ENCODE results near the gene SLC35A5. TPM values are rescaled to one million over a fixed set of nuclear protein-coding genes. Genes with fewer than 3 reads are reported as not detected.
"Not testable (repeated sequence)": the region's sequence is repeated elsewhere in the genome, so short reads cannot be mapped to it uniquely, and the experiment has no call there.

SLC35A5 gene
- 10 to 100 TPM; 39.9 to 43.2 TPM for total RNA-seq
- 60.8 TPM for polyA plus RNA-seq (2013, experiment 1 of 2)
- 47.9 TPM for polyA plus RNA-seq (2013, experiment 2 of 2)
- long read RNA-seq, experiment 1, full-length matches to known transcripts, result 8 of 19 reads
- long read RNA-seq, experiment 1, partial matches to known transcripts, result 4 of 19 reads
- long read RNA-seq, experiment 1, other reads (novel, unspliced or antisense), result 7 of 19 reads
- long read RNA-seq, experiment 2, full-length matches to known transcripts, result 45 of 63 reads
- long read RNA-seq, experiment 2, partial matches to known transcripts, result 3 of 63 reads
- long read RNA-seq, experiment 2, other reads (novel, unspliced or antisense), result 15 of 63 reads
- long read RNA-seq, experiment 3, full-length matches to known transcripts, result 156 of 177 reads
- long read RNA-seq, experiment 3, partial matches to known transcripts, result 3 of 177 reads
- long read RNA-seq, experiment 3, other reads (novel, unspliced or antisense), result 18 of 177 reads
- long read RNA-seq, experiment 4, full-length matches to known transcripts, result 18 of 26 reads
- long read RNA-seq, experiment 4, partial matches to known transcripts, result 3 of 26 reads
- long read RNA-seq, experiment 4, other reads (novel, unspliced or antisense), result 5 of 26 reads

GRCh38 chr3:112561734-112562529 is at the start of gene SLC35A5, which contains the start of gene ATG3:
SLC35A5 (plus strand) TSS chr3:112562045; CDS start chr3:112563404, 1,359 bp downstream.
ATG3 (minus strand) TSS chr3:112561962; CDS start chr3:112561528, 434 bp downstream.
- Mint-ChIP-seq H3K4me1 (peaks cover 28% of the 10 kb centered on the region), H3K27me3 (ENCODE audit: insufficient read depth) (no peaks in the 10 kb centered on the region), H3K36me3 (ENCODE audit: low read depth) (peaks cover 24% of the 10 kb centered on the region), H3K27ac (peak within 1 kb of the TSS; percentile 98), H3K4me3 (peak within 1 kb of the TSS; percentile 92), H3K9me3 (peaks cover 1% of the 10 kb centered on the region)
- Histone ChIP-seq H3K27me3 (ENCODE audit: control insufficient read depth, insufficient read depth, low read length, poor library complexity, severe bottlenecking) (no peaks in the 10 kb centered on the region), H3K36me3 (ENCODE audit: control insufficient read depth, insufficient read depth, low read length) (peaks cover 7% of the 10 kb centered on the region), H3K27ac (ENCODE audit: low read depth, low read length) (peak within 1 kb of the TSS; percentile 96), H3K9me3 (ENCODE audit: control insufficient read depth, low read length) (no peaks in the 10 kb centered on the region), H3K4me1 (ENCODE audit: control insufficient read depth, insufficient read depth, low read length) (no peaks in the 10 kb centered on the region), H3K4me3 (ENCODE audit: low read length) (peak within 1 kb of the TSS; percentile 98), H3K9ac (ENCODE audit: extremely low read depth, low read length, poor library complexity, severe bottlenecking) (peak within 1 kb of the TSS; percentile 81)
- TF ChIP-seq CTCF (conservative IDR thresholded peaks at IDR 0.05), result peak; percentile 22
- peak; percentile 99 for DNase-seq
- WGBS, 2 experiments (ENCODE audit: insufficient coverage in 1 of 2, insufficient read length in 1 of 2), result 0% methylated on average over 23 to 58 of the region's 58 CpGs

GRCh38 chr3:112512320-112512719 is 49.5 kb upstream of the SLC35A5 start:
- no peak overlapping the region for H3K4me3 ChIP-seq (ENCODE audit: low read length)
- no peak for TF ChIP-seq CTCF (conservative IDR thresholded peaks at IDR 0.05)
- H3K36me3 Mint-ChIP-seq (ENCODE audit: low read depth), result peaks cover 31% of the 10 kb centered on the region
- no peak overlapping the region for H3K4me3 Mint-ChIP-seq
- no peak overlapping the region for H3K9ac ChIP-seq (ENCODE audit: extremely low read depth, low read length, poor library complexity, severe bottlenecking)
- no peaks in the 10 kb centered on the region for H3K4me1 ChIP-seq (ENCODE audit: control insufficient read depth, insufficient read depth, low read length)
- no peaks in the 10 kb centered on the region for H3K27me3 ChIP-seq (ENCODE audit: control insufficient read depth, insufficient read depth, low read length, poor library complexity, severe bottlenecking)
- no peak overlapping the region for H3K27ac Mint-ChIP-seq
- no peaks in the 10 kb centered on the region for H3K4me1 Mint-ChIP-seq
- H3K27ac ChIP-seq (ENCODE audit: low read depth, low read length), result no peak overlapping the region
- peaks cover 58% of the 10 kb centered on the region for H3K9me3 Mint-ChIP-seq
- no peaks in the 10 kb centered on the region for H3K36me3 ChIP-seq (ENCODE audit: control insufficient read depth, insufficient read depth, low read length)
- H3K9me3 ChIP-seq (ENCODE audit: control insufficient read depth, low read length), result peaks cover 50% of the 10 kb centered on the region
- DNase-seq, result no peak
- no peaks in the 10 kb centered on the region for H3K27me3 Mint-ChIP-seq (ENCODE audit: insufficient read depth)

GRCh38 chr3:112514527-112515128 is 47.2 kb upstream of the SLC35A5 start:
- H3K36me3 ChIP-seq (ENCODE audit: control insufficient read depth, insufficient read depth, low read length), result no peaks in the 10 kb centered on the region
- H3K4me1 Mint-ChIP-seq, result no peaks in the 10 kb centered on the region
- peaks cover 42% of the 10 kb centered on the region for H3K9me3 ChIP-seq (ENCODE audit: control insufficient read depth, low read length)
- H3K9ac ChIP-seq (ENCODE audit: extremely low read depth, low read length, poor library complexity, severe bottlenecking), result no peak overlapping the region
- H3K4me3 ChIP-seq (ENCODE audit: low read length), result no peak overlapping the region
- 80 to 90% methylated on average over 1 to 2 of the region's 2 CpGs for WGBS, 2 experiments (ENCODE audit: insufficient coverage in 1 of 2, insufficient read length in 1 of 2)
- H3K27ac Mint-ChIP-seq, result no peak overlapping the region
- TF ChIP-seq CTCF (conservative IDR thresholded peaks at IDR 0.05), result no peak
- no peaks in the 10 kb centered on the region for H3K4me1 ChIP-seq (ENCODE audit: control insufficient read depth, insufficient read depth, low read length)
- peaks cover 26% of the 10 kb centered on the region for H3K36me3 Mint-ChIP-seq (ENCODE audit: low read depth)
- no peak overlapping the region for H3K27ac ChIP-seq (ENCODE audit: low read depth, low read length)
- no peaks in the 10 kb centered on the region for H3K27me3 Mint-ChIP-seq (ENCODE audit: insufficient read depth)
- H3K27me3 ChIP-seq (ENCODE audit: control insufficient read depth, insufficient read depth, low read length, poor library complexity, severe bottlenecking), result no peaks in the 10 kb centered on the region
- DNase-seq, result no peak
- peaks cover 54% of the 10 kb centered on the region for H3K9me3 Mint-ChIP-seq
- no peak overlapping the region for H3K4me3 Mint-ChIP-seq

- WGBS, 2 experiments (ENCODE audit: insufficient coverage in 1 of 2, insufficient read length in 1 of 2), result 73% methylated on average over 3 of the region's 3 CpGs; no CpG with 5 or more reads in 1 of the 2 experiments
- not testable (repeated sequence) for H3K4me3 Mint-ChIP-seq; H3K36me3 ChIP-seq (ENCODE audit: control insufficient read depth, insufficient read depth, low read length); H3K27me3 Mint-ChIP-seq (ENCODE audit: insufficient read depth); DNase-seq; H3K9me3 ChIP-seq (ENCODE audit: control insufficient read depth, low read length); H3K9ac ChIP-seq (ENCODE audit: extremely low read depth, low read length, poor library complexity, severe bottlenecking); H3K27me3 ChIP-seq (ENCODE audit: control insufficient read depth, insufficient read depth, low read length, poor library complexity, severe bottlenecking); H3K4me3 ChIP-seq (ENCODE audit: low read length); H3K4me1 ChIP-seq (ENCODE audit: control insufficient read depth, insufficient read depth, low read length); H3K27ac ChIP-seq (ENCODE audit: low read depth, low read length); H3K4me1 Mint-ChIP-seq; H3K27ac Mint-ChIP-seq
- Mint-ChIP-seq H3K9me3 (peaks cover 20% of the 10 kb centered on the region), H3K36me3 (ENCODE audit: low read depth) (peaks cover 11% of the 10 kb centered on the region)
These were observed 42.9 kb upstream of the SLC35A5 start for GRCh38 chr3:112518970-112519369.
